ENCODE measurements around the gene MRPS18A.
"Not testable (repeated sequence)": the region's sequence is repeated elsewhere in the genome, so short reads cannot be mapped to it uniquely, and the experiment has no call there.

MRPS18A gene

DNA sequence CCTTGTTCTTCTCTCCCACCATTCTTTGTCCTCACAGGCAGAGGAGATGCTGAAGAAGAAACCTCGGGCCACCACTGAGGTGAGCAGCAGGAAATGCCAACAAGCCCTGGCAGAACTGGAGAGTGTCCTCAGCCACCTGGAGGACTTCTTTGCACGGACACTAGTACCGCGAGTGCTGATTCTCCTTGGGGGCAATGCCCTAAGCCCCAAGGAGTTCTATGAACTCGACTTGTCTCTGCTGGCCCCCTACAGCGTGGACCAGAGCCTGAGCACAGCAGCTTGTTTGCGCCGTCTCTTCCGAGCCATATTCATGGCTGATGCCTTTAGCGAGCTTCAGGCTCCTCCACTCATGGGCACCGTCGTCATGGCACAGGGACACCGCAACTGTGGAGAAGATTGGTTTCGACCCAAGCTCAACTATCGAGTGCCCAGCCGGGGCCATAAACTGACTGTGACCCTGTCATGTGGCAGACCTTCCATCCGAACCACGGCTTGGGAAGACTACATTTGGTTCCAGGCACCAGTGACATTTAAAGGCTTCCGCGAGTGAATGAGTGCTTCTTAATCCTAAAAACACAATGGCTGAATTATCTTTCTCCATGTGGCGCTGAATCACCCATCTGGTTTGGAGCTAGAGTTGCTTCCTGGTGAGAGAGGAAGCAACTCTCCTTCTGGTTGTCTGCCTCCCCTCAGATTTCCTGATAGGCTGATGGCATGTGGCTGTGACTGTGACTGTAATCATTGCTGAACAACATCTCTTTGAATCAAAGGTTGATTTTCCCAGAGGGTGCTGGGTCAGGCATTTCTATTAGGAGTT is 47.4 kb downstream of the MRPS18A start:
- no peak overlapping the region for H3K4me3 ChIP-seq (ENCODE audit: low read depth, low read length)
- no peak for DNase-seq (ENCODE audit: low read depth)
- in situ Hi-C loops (cut with HindIII; ENCODE audit: low sequenced_read_pairs), result no loop called here
- TF ChIP-seq, protein P1, sequence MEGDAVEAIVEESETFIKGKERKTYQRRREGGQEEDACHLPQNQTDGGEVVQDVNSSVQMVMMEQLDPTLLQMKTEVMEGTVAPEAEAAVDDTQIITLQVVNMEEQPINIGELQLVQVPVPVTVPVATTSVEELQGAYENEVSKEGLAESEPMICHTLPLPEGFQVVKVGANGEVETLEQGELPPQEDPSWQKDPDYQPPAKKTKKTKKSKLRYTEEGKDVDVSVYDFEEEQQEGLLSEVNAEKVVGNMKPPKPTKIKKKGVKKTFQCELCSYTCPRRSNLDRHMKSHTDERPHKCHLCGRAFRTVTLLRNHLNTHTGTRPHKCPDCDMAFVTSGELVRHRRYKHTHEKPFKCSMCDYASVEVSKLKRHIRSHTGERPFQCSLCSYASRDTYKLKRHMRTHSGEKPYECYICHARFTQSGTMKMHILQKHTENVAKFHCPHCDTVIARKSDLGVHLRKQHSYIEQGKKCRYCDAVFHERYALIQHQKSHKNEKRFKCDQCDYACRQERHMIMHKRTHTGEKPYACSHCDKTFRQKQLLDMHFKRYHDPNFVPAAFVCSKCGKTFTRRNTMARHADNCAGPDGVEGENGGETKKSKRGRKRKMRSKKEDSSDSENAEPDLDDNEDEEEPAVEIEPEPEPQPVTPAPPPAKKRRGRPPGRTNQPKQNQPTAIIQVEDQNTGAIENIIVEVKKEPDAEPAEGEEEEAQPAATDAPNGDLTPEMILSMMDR (IDR thresholded peaks at IDR 0.05; ENCODE audit: low read depth, low read length, missing control alignments), result no peak

DNA sequence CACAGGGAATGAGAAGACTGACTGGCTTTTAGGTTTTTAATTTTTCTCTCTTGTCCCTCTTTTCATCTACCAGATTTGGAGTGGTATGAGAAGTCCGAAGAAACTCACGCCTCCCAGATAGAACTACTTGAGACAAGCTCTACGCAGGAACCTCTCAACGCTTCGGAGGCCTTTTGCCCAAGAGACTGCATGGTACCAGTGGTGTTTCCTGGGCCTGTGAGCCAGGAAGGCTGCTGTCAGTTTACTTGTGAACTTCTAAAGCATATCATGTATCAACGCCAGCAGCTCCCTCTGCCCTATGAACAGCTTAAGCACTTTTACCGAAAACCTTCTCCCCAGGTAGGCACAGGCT is 51.3 kb downstream of the MRPS18A start:
- TF ChIP-seq, protein P1 (IDR thresholded peaks at IDR 0.05; ENCODE audit: low read depth, low read length, missing control alignments), result no peak
- in situ Hi-C loops (cut with HindIII; ENCODE audit: low sequenced_read_pairs), result no loop called here
- peak overlapping the region; percentile 79 for H3K4me3 ChIP-seq (ENCODE audit: low read depth, low read length)
- DNase-seq (ENCODE audit: low read depth), result no peak

DNA sequence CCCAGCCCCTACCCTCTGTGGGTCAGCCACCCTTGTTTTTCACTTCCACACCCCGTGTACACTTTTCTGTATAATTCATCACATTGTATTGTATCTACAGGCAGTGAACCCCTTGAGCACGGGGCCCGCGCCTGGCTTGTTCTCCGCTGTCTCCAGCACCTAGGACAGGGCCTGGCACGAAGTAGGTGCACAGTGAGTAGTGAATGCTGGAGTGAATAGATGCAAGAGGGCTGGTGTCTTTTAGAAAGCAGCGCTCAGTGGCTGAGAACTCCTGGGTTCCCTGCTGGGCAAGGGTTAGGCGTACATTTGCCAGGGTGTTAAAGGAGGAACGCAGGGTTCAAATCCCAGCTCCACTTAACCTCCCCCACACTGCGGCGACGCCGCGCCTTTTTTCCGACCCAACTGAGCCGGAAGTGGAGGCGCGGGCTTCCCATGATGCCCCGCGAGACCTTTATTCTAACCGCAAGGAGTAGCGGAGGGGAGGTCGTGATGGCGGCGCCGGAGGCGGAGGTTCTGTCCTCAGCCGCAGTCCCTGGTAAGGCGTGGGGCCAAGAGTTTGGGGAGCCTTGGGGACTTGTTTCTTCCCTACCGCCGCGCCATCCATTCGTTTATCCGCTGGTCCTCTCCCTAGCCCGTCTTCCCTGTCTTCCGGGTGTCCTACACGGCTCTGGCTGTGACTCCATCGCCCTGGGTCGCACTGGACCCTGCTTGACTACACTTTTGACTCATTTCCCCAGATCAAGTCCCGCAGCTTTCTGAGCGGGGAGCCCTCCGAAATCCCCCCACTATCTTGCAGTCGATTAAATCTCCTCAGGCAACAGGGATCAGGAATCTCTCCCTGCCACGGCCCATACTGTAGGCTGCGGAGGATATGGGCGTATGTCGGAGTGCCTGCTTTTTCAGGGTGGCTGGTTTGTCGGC is 51.9 kb downstream of the MRPS18A start, which contains the start of gene MAD2L1BP:
MAD2L1BP (plus strand) TSS at position 454 of the 921 bp plus-strand sequence; CDS start at position 490, 36 bp downstream.
- TF ChIP-seq, protein P1 (IDR thresholded peaks at IDR 0.05; ENCODE audit: low read depth, low read length, missing control alignments), result no peak
- in situ Hi-C loops (cut with HindIII; ENCODE audit: low sequenced_read_pairs), result no loop called here
- no peak for DNase-seq (ENCODE audit: low read depth)
- H3K4me3 ChIP-seq (ENCODE audit: low read depth, low read length), result peak within 1 kb of the TSS; percentile 79

DNA sequence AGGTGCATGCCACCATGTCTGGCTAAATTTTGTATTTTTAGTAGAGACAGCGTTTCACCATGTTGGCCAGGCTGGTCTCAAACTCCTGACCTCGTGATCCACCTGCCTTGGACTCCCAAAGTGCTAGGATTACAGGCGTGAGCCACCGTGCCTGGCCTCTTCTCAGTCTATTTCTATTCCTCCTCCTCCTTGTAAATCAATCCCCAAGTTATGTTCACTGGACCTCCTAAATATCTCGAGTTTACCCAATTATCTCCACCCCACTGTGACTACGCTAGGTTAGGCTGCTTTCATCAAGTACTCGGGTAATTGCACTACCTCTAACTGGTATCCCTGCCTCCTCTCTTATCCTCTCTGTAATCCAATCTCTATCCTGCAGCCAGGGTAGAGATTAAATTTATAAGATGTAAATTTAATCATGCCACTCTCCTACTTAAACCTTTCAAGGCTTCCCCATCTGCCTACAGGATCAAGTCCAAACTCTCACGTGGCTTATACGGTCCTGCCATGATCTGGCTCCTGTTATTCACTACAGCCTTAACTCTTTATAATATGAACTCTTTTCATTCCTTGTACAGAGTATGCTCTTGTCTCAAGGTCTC is 52.8 kb downstream of the MRPS18A start:
- no peak for DNase-seq (ENCODE audit: low read depth)
- in situ Hi-C loops (cut with HindIII; ENCODE audit: low sequenced_read_pairs), result no loop called here
- TF ChIP-seq, protein P1 (IDR thresholded peaks at IDR 0.05; ENCODE audit: low read depth, low read length, missing control alignments), result no peak
- H3K4me3 ChIP-seq (ENCODE audit: low read depth, low read length), result no peak overlapping the region

DNA sequence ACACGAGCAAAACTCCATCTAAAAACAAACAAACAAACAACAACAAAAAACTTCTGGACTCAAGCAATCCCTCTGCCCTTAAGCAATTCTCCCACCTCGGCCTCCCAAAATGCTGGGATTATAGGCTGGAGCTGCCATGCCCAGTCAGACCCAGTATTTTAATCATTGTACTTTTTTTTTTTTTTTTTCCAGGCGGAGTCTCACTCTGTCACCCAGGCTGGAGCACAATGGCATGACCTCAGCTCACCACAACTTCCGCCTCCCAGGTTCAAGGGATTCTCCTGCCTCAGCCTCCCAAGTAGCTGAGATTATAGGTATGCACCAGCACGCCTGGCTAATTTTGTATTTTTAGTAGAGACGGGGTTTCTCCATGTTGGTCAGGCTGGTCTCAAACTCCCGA is 54.6 kb downstream of the MRPS18A start:
- in situ Hi-C loops (cut with HindIII; ENCODE audit: low sequenced_read_pairs); DNase-seq (ENCODE audit: low read depth): not testable (repeated sequence)

DNA sequence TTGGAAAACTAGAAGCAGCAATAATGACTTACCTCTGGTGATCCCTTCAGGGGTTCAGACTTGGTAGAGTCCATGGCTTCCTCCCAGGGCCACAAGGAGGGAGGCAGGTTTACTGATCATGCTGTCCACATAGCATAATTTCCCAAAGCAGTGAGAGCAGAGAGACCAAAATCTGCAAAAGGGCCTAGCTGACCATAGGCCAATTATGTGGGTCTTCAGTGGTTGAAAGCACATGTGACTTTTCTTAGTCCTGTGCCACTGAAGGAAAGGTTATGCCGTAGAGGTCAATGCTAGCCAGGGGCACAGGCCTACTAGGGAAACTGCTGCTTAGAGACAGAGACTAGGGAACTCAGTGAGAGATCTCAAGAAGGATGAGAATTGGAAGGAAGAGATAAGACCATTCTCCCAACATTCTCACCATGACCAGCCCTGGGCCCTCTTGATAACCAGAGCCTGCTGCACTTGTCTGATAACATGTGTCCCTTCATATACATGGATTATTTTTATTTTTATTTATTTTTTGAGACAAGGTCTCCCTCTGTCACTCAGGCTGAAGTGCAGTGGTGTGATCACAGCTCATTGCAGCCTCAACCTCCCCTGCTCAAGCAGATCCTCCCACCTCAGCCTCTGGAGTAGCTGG is 56.5 kb downstream of the MRPS18A start:
- DNase-seq (ENCODE audit: low read depth), result no peak
- TF ChIP-seq, protein P1 (IDR thresholded peaks at IDR 0.05; ENCODE audit: low read depth, low read length, missing control alignments), result no peak
- H3K4me3 ChIP-seq (ENCODE audit: low read depth, low read length), result no peak overlapping the region
- in situ Hi-C loops (cut with HindIII; ENCODE audit: low sequenced_read_pairs), result no loop called here

More for the DNA sequence above, 54.6 kb downstream of the MRPS18A start:
- H3K4me3 ChIP-seq (ENCODE audit: low read depth, low read length), result not testable (repeated sequence)
